GM18858 (cell line): ENCODE results near the gene RGS2.

ENCODE experiments used
- ATAC-seq: cut with Tn5 transposase; IDR thresholded peaks from one replicate; pipeline ENCODE4 v1.9.1; 2021; ENCODE audit not compliant: unreplicated experiment

Gene RGS2

GRCh38 chr1:192795916-192796618, 12.8 kb upstream of the RGS2 start:
- ATAC-seq = no peak

- no peak for ATAC-seq
Measured at GRCh38 chr1:192797143-192797542, 11.7 kb upstream of the RGS2 start.

GRCh38 chr1:192797891-192798290, 10.9 kb upstream of the RGS2 start:
- no peak for ATAC-seq

- no peak for ATAC-seq
Measured at GRCh38 chr1:192801451-192801850, 7.4 kb upstream of the RGS2 start.

- no peak for ATAC-seq
Measured at GRCh38 chr1:192802406-192802805, 6.4 kb upstream of the RGS2 start.

DNA sequence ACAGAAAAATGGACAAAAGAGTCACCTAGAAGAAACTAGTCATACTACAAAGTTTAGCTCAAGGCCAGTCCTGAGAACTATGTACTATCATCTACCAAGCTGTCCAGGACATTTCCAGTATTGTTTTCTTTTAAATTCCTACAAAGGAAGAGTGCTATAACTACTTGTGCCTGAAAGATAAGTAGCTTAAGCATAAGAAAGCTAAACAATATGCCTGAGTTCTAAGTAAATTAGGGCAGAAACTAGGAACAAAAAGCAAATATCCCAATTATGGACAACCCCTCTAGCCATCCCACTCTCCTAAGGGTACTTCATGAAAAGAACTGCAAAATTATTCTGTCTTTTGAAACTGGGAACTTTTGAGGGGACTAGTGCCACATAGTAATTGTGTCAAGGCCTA, 5.3 kb upstream of the RGS2 start:
- ATAC-seq = no peak

GRCh38 chr1:192805832-192806323, 3.0 kb upstream of the RGS2 start:
- ATAC-seq = peak; percentile 23

- ATAC-seq = peak; percentile 51
Measured at GRCh38 chr1:192807211-192808162, 1.4 kb upstream of the RGS2 start.

DNA sequence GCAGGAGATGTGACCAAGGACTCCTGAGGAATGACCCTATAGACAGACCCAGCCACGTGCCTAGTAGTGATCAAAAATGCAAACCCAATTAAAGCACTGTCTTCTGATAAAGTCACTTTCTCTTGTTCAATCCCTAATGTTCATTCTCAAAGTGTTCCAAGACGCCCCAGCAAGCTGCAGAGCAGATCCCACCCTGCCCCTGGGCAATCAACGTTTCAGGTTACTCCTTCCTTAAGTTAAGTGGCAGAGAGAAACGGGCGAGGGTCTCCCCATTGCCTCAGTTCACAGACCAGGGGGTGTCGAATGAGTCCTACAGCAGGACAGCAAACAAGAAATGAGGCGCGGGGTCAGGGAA, 699 bp upstream of the RGS2 start:
- no peak for ATAC-seq

- ATAC-seq = no peak
Measured at GRCh38 chr1:192809307-192810252, 741 bp downstream of the RGS2 start.

DNA sequence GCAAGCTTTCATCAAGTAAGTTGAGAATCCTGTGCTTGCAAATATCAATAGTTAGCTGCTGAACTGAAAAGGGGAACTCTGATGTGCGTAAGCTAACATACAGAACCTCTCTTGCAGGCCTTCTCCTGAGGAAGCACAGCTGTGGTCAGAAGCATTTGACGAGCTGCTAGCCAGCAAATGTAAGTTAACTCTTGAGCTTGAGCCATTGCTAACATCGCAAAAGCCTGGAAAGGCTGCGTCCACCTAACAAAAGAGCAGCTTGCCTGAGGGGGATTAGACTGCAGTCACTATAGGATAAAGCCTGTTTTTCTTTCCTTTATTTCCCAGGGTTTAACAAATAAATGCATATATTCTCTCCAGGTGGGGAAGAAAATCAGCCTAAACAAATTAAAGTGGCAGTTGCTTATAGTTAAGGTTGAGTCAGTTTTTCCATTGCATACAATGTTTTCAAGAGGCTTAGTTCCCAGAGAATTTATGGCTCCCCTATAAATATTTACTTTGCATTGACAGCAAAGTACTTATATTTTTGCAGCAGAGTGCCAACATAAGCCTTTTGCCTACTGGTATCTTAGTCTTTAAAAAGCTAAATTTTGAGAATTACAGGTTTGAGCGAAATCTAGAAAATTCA, 1.5 kb downstream of the RGS2 start:
- peak; percentile 24 for ATAC-seq

DNA sequence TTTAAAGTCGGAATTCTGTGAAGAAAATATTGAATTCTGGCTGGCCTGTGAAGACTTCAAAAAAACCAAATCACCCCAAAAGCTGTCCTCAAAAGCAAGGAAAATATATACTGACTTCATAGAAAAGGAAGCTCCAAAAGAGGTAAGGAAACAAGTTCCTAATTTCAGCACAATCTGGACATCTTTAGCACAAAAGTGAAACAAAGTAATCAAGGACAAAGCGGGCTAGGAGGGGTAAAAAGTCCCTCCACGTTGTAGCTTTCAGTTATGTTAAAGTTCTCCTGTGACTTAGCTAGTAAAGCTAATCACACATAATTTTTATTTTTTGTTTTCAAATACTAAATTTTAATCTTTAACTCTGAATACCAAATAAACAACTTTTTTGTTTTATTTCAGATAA, 2.2 kb downstream of the RGS2 start:
- ATAC-seq = no peak

GRCh38 chr1:192811594-192812239, 2.9 kb downstream of the RGS2 start:
- ATAC-seq = no peak

DNA sequence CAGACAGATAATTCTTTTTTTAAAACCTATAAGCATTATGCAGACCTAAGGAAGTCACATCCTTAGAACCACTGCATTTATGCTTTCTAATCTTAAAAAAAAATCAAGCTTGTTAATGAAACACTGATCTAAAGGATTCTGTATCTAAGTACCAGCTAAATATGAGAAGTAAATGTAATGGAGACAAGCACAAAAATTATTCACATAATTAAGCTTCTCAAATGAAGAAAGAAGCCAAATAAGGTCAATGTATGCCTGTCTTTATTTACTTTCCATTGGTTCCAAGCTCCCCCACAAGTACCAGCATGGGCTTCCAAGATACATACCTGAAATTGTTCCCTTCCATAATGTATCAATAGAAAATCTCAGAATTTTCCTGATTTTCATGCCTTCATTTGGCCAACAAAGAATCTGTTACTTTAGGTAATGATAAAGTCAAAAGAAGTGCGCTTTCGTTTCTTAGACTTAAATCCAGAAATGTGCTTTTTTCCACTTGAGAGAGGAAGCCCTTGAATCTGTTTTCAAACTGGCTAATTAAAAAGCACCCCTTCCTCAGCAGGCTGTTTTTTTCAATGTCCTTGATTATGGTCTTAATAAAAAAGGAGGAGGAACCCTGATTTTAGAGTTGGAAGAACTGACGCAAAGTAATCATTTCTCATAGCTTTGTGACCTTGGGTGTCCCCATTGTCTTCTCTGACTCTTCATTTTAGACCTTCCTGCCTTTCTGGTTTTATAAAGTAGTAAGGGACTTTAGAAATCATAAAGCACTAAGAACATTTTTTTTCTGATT, 3.8 kb downstream of the RGS2 start:
- no peak for ATAC-seq

GRCh38 chr1:192814805-192815204, 6.0 kb downstream of the RGS2 start:
- ATAC-seq = no peak

GRCh38 chr1:192817246-192817645, 8.4 kb downstream of the RGS2 start:
- no peak for ATAC-seq

DNA sequence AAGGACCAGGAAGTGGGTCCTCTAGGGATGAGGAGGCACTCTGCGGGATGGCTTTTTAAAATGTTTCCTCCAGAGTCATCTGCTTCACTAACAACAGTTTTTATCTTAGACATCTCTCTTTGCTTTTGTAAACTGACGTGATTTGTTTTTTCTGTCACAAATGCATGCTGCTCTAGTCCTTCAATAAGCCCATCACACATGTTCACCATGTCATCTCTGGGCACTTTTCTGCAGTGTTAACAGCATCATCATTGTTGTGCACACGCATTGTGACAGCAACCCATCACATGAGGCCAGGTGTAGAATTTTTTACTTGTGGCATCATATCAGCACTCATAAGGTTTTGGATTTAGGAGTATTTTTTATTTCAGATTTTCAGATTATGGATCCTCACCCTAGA, 12.5 kb downstream of the RGS2 start:
- ATAC-seq = no peak

GRCh38 chr1:192824511-192824910, 15.7 kb downstream of the RGS2 start:
- no peak for ATAC-seq
